Activated gamma-delta T cell treated with Interleukin-2 at 50 U/mL for 16 hours (primary cell): ENCODE data around the gene JAM2.
A peak's percentile ranks its signal among the peaks of the same experiment; 100 is the strongest.

Experiments
- DNase-seq: peaks from one replicate; pipeline ENCODE4 v3.0.0-alpha.2; 2020

The JAM2 gene

GRCh38 chr21:25722631-25723030 lies 83.6 kb downstream of the JAM2 start:
- DNase-seq: no peak

GRCh38 chr21:25732091-25732760 lies 93.2 kb downstream of the JAM2 start:
- DNase-seq: no peak

- no peak for DNase-seq
Measured at GRCh38 chr21:25733859-25734653, 95.0 kb downstream of the JAM2 start.

- no peak for DNase-seq
Measured at GRCh38 chr21:25734654-25734903, 95.5 kb downstream of the JAM2 start.

GRCh38 chr21:25734904-25735645 lies 96.0 kb downstream of the JAM2 start, which contains the start of the genes ATP5PF and GABPA:
ATP5PF (minus strand) TSS chr21:25734904; CDS start chr21:25729794, 5,110 bp downstream.
GABPA (plus strand) TSS chr21:25734972; CDS start chr21:25741599, 6,627 bp downstream.
- peak; percentile 97 for DNase-seq

- DNase-seq: peak; percentile 74
Measured at GRCh38 chr21:25735646-25736597, 96.9 kb downstream of the JAM2 start.

- no peak for DNase-seq
Measured at GRCh38 chr21:25737421-25737820, 98.4 kb downstream of the JAM2 start.

GRCh38 chr21:25742900-25743299 lies 103.8 kb downstream of the JAM2 start:
- DNase-seq: no peak

GRCh38 chr21:25744854-25745253 lies 105.8 kb downstream of the JAM2 start:
- no peak for DNase-seq

- DNase-seq: no peak
Measured at GRCh38 chr21:25750085-25750484, 111.0 kb downstream of the JAM2 start.

GRCh38 chr21:25752416-25752815 lies 113.4 kb downstream of the JAM2 start:
- DNase-seq: no peak

GRCh38 chr21:25756190-25756932 lies 117.3 kb downstream of the JAM2 start:
- DNase-seq: no peak

- no peak for DNase-seq
Measured at GRCh38 chr21:25757531-25757930, 118.5 kb downstream of the JAM2 start.

GRCh38 chr21:25759573-25759972 lies 120.5 kb downstream of the JAM2 start:
- no peak for DNase-seq

GRCh38 chr21:25760061-25760460 lies 121.0 kb downstream of the JAM2 start:
- DNase-seq: no peak

GRCh38 chr21:25760677-25761076 lies 121.6 kb downstream of the JAM2 start:
- no peak for DNase-seq

GRCh38 chr21:25764065-25764464 lies 125.0 kb downstream of the JAM2 start:
- DNase-seq: no peak
